ENCODE measurements around the gene RAB29. TPM values are rescaled to one million over a fixed set of nuclear protein-coding genes. Genes with fewer than 3 reads are reported as not detected.
A peak's percentile ranks its signal among the peaks of the same experiment; 100 is the strongest.

RAB29 gene
- total RNA-seq, 6 experiments from 2014 or later, result 16.4 to 26.8 (median 21.2) TPM

DNA sequence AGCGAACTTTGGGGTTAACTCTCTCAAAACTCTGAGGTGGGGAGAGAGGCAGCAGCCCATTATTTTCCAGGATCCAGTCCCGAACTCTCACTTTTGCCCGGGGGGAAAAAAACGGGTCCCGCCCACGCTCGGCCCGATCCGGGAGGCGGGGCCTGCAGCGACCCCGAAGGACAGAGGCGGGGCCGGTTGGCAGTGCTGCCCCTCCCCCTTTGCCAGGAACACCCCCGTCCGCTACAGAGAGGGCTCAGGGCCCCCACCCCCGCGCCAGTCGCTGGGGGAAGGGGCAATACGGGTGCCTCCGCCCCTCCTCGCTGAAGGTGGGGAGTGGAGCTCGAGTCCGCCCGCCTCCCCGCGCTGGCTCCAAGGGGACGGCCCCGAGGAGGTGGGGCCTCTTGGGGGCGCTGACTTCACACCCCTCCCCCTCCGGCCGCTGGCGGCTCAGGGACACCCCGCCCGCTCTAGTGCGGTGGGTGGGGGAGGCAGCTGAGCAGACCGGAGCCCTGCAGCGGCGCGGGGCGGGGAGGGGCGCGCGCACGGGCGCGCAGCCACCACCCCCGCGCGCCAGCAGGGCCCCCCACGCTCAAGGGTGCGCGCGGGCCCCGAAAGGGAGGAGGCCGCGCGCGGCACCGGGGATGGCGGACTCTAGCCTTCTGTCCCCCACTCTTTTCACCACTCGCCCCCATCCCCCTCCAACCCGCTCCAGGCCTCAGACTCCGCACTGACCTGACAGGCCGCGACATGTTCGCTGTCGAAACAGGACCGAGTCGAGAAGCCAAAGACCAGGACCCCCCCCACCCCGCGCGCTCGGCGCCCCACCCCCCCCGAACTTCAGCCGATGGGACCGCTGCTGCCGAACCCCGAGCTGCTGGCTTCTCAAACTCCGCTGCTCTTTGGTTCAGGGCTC, 25.8 kb downstream of the RAB29 start:
- TF ChIP-seq, protein P1, sequence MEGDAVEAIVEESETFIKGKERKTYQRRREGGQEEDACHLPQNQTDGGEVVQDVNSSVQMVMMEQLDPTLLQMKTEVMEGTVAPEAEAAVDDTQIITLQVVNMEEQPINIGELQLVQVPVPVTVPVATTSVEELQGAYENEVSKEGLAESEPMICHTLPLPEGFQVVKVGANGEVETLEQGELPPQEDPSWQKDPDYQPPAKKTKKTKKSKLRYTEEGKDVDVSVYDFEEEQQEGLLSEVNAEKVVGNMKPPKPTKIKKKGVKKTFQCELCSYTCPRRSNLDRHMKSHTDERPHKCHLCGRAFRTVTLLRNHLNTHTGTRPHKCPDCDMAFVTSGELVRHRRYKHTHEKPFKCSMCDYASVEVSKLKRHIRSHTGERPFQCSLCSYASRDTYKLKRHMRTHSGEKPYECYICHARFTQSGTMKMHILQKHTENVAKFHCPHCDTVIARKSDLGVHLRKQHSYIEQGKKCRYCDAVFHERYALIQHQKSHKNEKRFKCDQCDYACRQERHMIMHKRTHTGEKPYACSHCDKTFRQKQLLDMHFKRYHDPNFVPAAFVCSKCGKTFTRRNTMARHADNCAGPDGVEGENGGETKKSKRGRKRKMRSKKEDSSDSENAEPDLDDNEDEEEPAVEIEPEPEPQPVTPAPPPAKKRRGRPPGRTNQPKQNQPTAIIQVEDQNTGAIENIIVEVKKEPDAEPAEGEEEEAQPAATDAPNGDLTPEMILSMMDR (IDR thresholded peaks at IDR 0.05), result peak in 1 of 4 donors; percentile 5
- peak; percentile 96 for TF ChIP-seq POLR2A (IDR thresholded peaks at IDR 0.05)
- ATAC-seq, result peak; percentile 87 to 95 (median 90)
- peaks cover 0 to 29% (median 14%) of the 10 kb centered on the region in 4 donors for H3K4me1 ChIP-seq
- peak overlapping the region; percentile 59 to 83 (median 67) for H3K4me3 ChIP-seq
- 0% methylated on average over 6 of the region's 81 CpGs for WGBS (ENCODE audit: insufficient coverage, low coverage, low lambda C conversion rate, missing lambda C conversion rate)
- H3K27me3 ChIP-seq, result no peaks in the 10 kb centered on the region
- H3K27ac ChIP-seq, result peak overlapping the region; percentile 90 to 93 (median 91)
- peak; percentile 99 for DNase-seq
- intact Hi-C loops (cut with DNase I), result no loop called here
- no peaks in the 10 kb centered on the region for H3K9me3 ChIP-seq
- no peaks in the 10 kb centered on the region for H3K36me3 ChIP-seq

DNA sequence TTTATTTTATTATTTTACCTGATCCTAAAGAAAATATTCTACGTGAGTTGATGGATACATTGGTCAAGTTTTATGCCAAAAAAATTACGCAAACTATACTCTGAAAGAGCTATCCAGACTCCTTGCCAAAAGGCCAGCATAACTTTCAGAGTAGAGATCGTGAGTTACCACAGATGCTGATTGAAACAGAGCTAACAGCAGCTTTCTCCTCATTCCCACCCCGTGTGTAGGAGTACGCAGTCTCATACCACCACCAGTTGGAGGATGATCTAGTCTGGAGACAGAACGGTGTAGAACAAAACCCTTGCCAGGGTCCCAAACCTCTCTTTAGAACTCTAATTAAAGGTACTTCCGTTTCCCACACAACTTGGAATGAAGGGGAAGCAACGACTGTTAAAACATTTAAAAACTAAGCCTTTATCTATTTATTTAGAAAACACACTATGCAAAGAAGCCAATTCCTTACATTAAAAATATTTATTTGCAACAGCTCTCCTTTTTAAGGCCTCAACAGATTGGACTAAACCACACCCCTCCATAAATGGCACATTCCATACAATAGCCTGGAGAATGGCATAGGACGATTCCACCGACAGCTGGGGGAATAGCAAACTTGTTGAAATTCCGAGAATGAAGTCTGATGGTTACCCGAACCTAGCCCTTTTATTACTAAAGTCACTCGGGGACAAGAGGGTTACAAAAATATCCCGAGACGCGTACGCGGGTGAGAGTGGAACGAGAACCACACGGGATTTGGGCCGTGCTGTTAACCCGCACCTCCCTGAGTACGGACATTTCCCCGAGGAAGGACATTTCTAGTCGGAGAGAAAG, 26.7 kb downstream of the RAB29 start:
- Histone ChIP-seq H3K27ac (peak overlapping the region; percentile 90 to 93 (median 91)), H3K4me3 (peak overlapping the region; percentile 59 to 83 (median 67)), H3K27me3 (no peaks in the 10 kb centered on the region), H3K36me3 (no peaks in the 10 kb centered on the region), H3K9me3 (no peaks in the 10 kb centered on the region), H3K4me1 (peaks cover 0 to 31% (median 14%) of the 10 kb centered on the region in 4 donors)
- DNase-seq, result no peak
- intact Hi-C loops (cut with DNase I), result no loop called here
- peak; percentile 64 for TF ChIP-seq POLR2A (IDR thresholded peaks at IDR 0.05)
- TF ChIP-seq, protein P1 (IDR thresholded peaks at IDR 0.05), result no peak
- ATAC-seq, result peak in 3 of 4 donors; percentile 4 to 8 (median 7)
- WGBS (ENCODE audit: insufficient coverage, low coverage, low lambda C conversion rate, missing lambda C conversion rate), result under 1% methylated on average over 25 of the region's 25 CpGs

DNA sequence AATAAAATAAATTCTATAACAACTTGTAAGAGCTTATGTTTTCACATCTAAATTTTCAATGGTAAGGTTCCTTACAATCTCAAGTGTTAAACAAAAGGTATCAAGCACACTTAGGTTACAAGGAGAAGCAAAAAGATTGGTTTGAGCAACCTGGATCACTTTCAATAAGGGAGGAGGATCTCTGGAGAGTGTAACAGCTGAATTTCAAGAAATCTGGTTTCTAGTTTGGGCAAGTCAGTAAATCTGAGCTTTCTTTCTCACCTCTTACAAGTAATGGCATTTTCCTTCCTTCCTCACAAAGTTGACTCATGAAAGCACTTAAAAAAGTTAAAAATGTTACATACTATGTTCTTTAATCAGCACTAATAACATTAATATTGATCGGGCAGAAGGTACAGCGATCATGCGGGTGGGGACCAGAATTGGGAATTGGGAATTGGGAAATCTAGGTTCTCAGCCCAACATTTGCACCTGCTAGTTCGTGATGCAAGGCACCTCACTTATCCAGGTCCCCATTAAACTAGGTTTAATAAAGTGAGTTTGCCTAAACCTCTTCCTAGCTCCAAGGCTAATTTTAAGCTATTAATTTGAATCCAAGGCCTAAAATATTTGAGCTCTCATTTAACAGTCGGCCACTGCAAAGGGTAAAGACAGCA, 28.4 kb downstream of the RAB29 start:
- no peaks in the 10 kb centered on the region for H3K9me3 ChIP-seq
- H3K4me3 ChIP-seq, result peak overlapping the region in 2 of 3 donors; percentile 1 to 83
- TF ChIP-seq POLR2A (IDR thresholded peaks at IDR 0.05), result no peak
- TF ChIP-seq, protein P1 (IDR thresholded peaks at IDR 0.05), result no peak
- WGBS (ENCODE audit: insufficient coverage, low coverage, low lambda C conversion rate, missing lambda C conversion rate), result 22% methylated on average over 5 of the region's 5 CpGs
- intact Hi-C loops (cut with DNase I), result no loop called here
- H3K4me1 ChIP-seq, result peaks cover 0 to 31% (median 15%) of the 10 kb centered on the region in 4 donors
- H3K27ac ChIP-seq, result peak overlapping the region in 1 of 3 donors; percentile 21
- no peak for ATAC-seq
- H3K27me3 ChIP-seq, result no peaks in the 10 kb centered on the region
- no peaks in the 10 kb centered on the region for H3K36me3 ChIP-seq
- no peak for DNase-seq

DNA sequence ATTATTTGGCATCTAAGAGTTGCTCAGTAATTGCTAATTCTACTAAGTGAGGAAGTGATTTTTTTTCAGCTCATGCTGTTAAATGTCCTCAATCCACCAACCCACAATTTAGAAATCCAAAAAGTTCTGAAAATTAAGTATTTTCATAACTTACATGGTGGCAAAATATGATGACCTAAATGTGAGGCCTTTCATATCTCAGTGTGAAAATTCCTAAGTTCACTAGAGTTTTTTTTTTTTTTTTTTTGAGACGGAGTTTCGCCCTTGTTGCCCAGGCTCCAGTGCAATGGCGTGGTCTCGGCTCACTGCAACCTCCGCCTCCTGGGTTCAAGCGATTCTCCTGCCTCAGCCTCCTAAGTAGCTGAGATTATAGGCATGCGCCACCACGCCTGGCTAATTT, 30.9 kb downstream of the RAB29 start:
- DNase-seq (no peak), ATAC-seq (no peak)
- H3K4me3 ChIP-seq, result no peak overlapping the region
- H3K9me3 ChIP-seq, result no peaks in the 10 kb centered on the region
- no peaks in the 10 kb centered on the region for H3K36me3 ChIP-seq
- 92% methylated on average over 7 of the region's 8 CpGs for WGBS (ENCODE audit: insufficient coverage, low coverage, low lambda C conversion rate, missing lambda C conversion rate)
- peaks cover 0 to 39% (median 17%) of the 10 kb centered on the region in 4 donors for H3K4me1 ChIP-seq
- TF ChIP-seq, protein P1 (IDR thresholded peaks at IDR 0.05), result no peak
- no peak for TF ChIP-seq POLR2A (IDR thresholded peaks at IDR 0.05)
- no peaks in the 10 kb centered on the region for H3K27me3 ChIP-seq
- intact Hi-C loops (cut with DNase I), result no loop called here
- no peak overlapping the region for H3K27ac ChIP-seq
